Breast epithelium (tissue), 3 donors: Measurements from ENCODE around the gene DAZL.

Experiments
- CTCF ChIP-seq, 3 donors: fragments of 450-650 bp; IDR thresholded peaks; one replicate each; pipeline ENCODE4 v1.5.1; 2016 to 2017; ENCODE audit warnings: antibody characterized with exemption in 3 of 3, mild to moderate bottlenecking in 3 of 3, moderate library complexity in 3 of 3
- POLR2A ChIP-seq: fragments of 450-650 bp; IDR thresholded peaks from one replicate; pipeline ENCODE4 v1.6.1; 2016; ENCODE audit warnings: antibody characterized with exemption, mild to moderate bottlenecking, moderate library complexity
- POLR2AphosphoS5 ChIP-seq, 3 donors: sonication (generic); formaldehyde crosslinking; IDR thresholded peaks; one replicate each; pipeline ENCODE4 v1.6.1; 2017; ENCODE audit warnings: antibody characterized with exemption in 3 of 3

GRCh38 chr3:16604433-16604832, 790 bp downstream of the DAZL start:
- no peak for TF ChIP-seq CTCF (IDR thresholded peaks at IDR 0.05)
- TF ChIP-seq POLR2A = no peak
- no peak for TF ChIP-seq POLR2AphosphoS5 (IDR thresholded peaks at IDR 0.05)
